H9 (cell line): ENCODE data around the gene LRIT3. TPM values are rescaled to one million over a fixed set of nuclear protein-coding genes. Genes with fewer than 3 reads are reported as not detected.

Experiments
- DNase-seq: peaks from one replicate; pipeline ENCODE4 v3.0.0-alpha.2; 2017
- H2AFZ ChIP-seq: one replicate; pipeline ENCODE4 v1.6.1; 2013; ENCODE audit warnings: mild to moderate bottlenecking, low read length, control low read depth, moderate library complexity
- H2AK5ac ChIP-seq: 2 replicates; pipeline ENCODE4 v1.6.1; 2013; ENCODE audit warnings: low read length, control low read depth, mixed read lengths; ENCODE audit not compliant: insufficient read length
- H2BK120ac ChIP-seq: one replicate; pipeline ENCODE4 v1.6.1; 2013; ENCODE audit warnings: low read depth, mild to moderate bottlenecking, low read length, control low read depth, inconsistent platforms; ENCODE audit not compliant: poor library complexity, severe bottlenecking
- H2BK12ac ChIP-seq: 2 replicates; pipeline ENCODE4 v1.6.1; 2013; ENCODE audit warnings: low read length, control low read depth, mixed read lengths, low read depth; ENCODE audit not compliant: insufficient read length
- H2BK15ac ChIP-seq: 2 replicates; pipeline ENCODE4 v1.6.1; 2013; ENCODE audit warnings: low read depth, low read length, control low read depth
- H2BK20ac ChIP-seq: one replicate; pipeline ENCODE4 v1.6.1; 2013; ENCODE audit warnings: low read depth, mild to moderate bottlenecking, low read length, control low read depth, inconsistent platforms; ENCODE audit not compliant: poor library complexity, severe bottlenecking
- H2BK5ac ChIP-seq: 2 replicates; pipeline ENCODE4 v1.6.1; 2013; ENCODE audit warnings: low read length, control low read depth, mixed read lengths; ENCODE audit not compliant: insufficient read length
- H3K14ac ChIP-seq: 2 replicates; pipeline ENCODE4 v1.6.1; 2013; ENCODE audit warnings: low read length, control low read depth; ENCODE audit not compliant: insufficient read depth
- H3K18ac ChIP-seq: 2 replicates; pipeline ENCODE4 v1.6.1; 2013; ENCODE audit warnings: low read depth, mild to moderate bottlenecking, mixed read lengths, low read length, control low read depth; ENCODE audit not compliant: insufficient read length
- H3K23ac ChIP-seq: 2 replicates; pipeline ENCODE4 v1.6.1; 2013; ENCODE audit warnings: low read length, control low read depth, mixed read lengths, low read depth; ENCODE audit not compliant: insufficient read length
- H3K23me2 ChIP-seq: 2 replicates; pipeline ENCODE4 v1.6.1; 2013; ENCODE audit warnings: low read depth, mild to moderate bottlenecking, mixed read lengths, low read length, control low read depth; ENCODE audit not compliant: insufficient read length, poor library complexity, severe bottlenecking
- H3K27ac ChIP-seq: 2 replicates; pipeline ENCODE4 v1.5.1; 2013; ENCODE audit warnings: low read length, control low read depth, mixed read lengths, low read depth; ENCODE audit not compliant: insufficient read length
- H3K27me3 ChIP-seq: 2 replicates; pipeline ENCODE4 v1.6.1; 2013; ENCODE audit warnings: low read length, control low read depth, inconsistent platforms; ENCODE audit not compliant: insufficient read depth
- H3K4ac ChIP-seq: 2 replicates; pipeline ENCODE4 v1.6.1; 2013; ENCODE audit warnings: low read depth, mild to moderate bottlenecking, control low read depth, inconsistent platforms, low read length, moderate library complexity
- H3K4me1 ChIP-seq: 2 replicates; pipeline ENCODE4 v1.6.1; 2013; ENCODE audit warnings: low read length, control low read depth, inconsistent platforms; ENCODE audit not compliant: insufficient read depth
- H3K4me2 ChIP-seq: 2 replicates; pipeline ENCODE4 v1.6.1; 2013; ENCODE audit warnings: low read length, control low read depth, mixed read lengths; ENCODE audit not compliant: insufficient read length, insufficient read depth
- H3K56ac ChIP-seq: 2 replicates; pipeline ENCODE4 v1.6.1; 2013; ENCODE audit warnings: low read depth, mild to moderate bottlenecking, mixed read lengths, low read length, control low read depth; ENCODE audit not compliant: insufficient read length
- H3K79me1 ChIP-seq: 2 replicates; pipeline ENCODE4 v1.6.1; 2013; ENCODE audit warnings: low read depth, mild to moderate bottlenecking, moderate library complexity, low read length, control low read depth, inconsistent platforms; ENCODE audit not compliant: insufficient read depth, poor library complexity, severe bottlenecking
- H3K79me2 ChIP-seq: 2 replicates; pipeline ENCODE4 v1.6.1; 2013; ENCODE audit warnings: low read length, control low read depth, inconsistent platforms; ENCODE audit not compliant: insufficient read depth
- H3K9ac ChIP-seq: 2 replicates; pipeline ENCODE4 v1.6.1; 2013; ENCODE audit warnings: low read length, control low read depth, mixed read lengths; ENCODE audit not compliant: insufficient read length; ENCODE audit errors: extremely low read depth
- H3K9me3 ChIP-seq: one replicate; pipeline ENCODE4 v1.6.1; 2013; ENCODE audit warnings: low read depth, low read length, inconsistent platforms; ENCODE audit not compliant: control insufficient read depth
- H3T11ph ChIP-seq: one replicate; pipeline ENCODE4 v1.6.1; 2013; ENCODE audit warnings: mild to moderate bottlenecking, low read length, control low read depth, inconsistent platforms
- H4K20me1 ChIP-seq: one replicate; pipeline ENCODE4 v1.6.1; 2013; ENCODE audit not compliant: control insufficient read depth, insufficient read length, insufficient read depth
- H4K5ac ChIP-seq: 2 replicates; pipeline ENCODE4 v1.6.1; 2013; ENCODE audit warnings: low read depth, mild to moderate bottlenecking, mixed read lengths, low read length, control low read depth; ENCODE audit not compliant: insufficient read length
- H4K8ac ChIP-seq: replicated peaks from 2 replicates; pipeline ENCODE4 v1.6.1; 2013; ENCODE audit warnings: low read length, control low read depth, mixed read lengths, low read depth; ENCODE audit not compliant: insufficient read length
- H4K91ac ChIP-seq: 2 replicates; pipeline ENCODE4 v1.6.1; 2013; ENCODE audit warnings: low read depth, mild to moderate bottlenecking, moderate library complexity, mixed read lengths, low read length, control low read depth; ENCODE audit not compliant: insufficient read length
- H3K27ac Mint-ChIP-seq, 3 experiments: 2 replicates in 2 of 3; 3 replicates in 1 of 3; pipeline ENCODE4 v1.8.0; 2020 to 2021; ENCODE audit warnings: mixed read lengths in 3 of 3, mild to moderate bottlenecking in 1 of 3, moderate library complexity in 1 of 3
- H3K27me3 Mint-ChIP-seq: 2 replicates; pipeline ENCODE4 v1.8.0; 2021; ENCODE audit warnings: low read depth, mild to moderate bottlenecking, moderate library complexity, mixed read lengths
- H3K36me3 Mint-ChIP-seq, 3 experiments: 2 replicates in 2 of 3; 3 replicates in 1 of 3; pipeline ENCODE4 v1.8.0; 2020 to 2021; ENCODE audit warnings: low read depth in 3 of 3, mixed read lengths in 3 of 3; ENCODE audit not compliant: insufficient read depth in 1 of 3
- H3K4me1 Mint-ChIP-seq, 2 experiments: 2 replicates each; pipeline ENCODE4 v1.8.0; 2020; ENCODE audit warnings: mixed read lengths in 2 of 2
- H3K4me3 Mint-ChIP-seq, 2 experiments: 2 replicates in 1 of 2; 3 replicates in 1 of 2; pipeline ENCODE4 v1.8.0; 2020 to 2021; ENCODE audit warnings: mild to moderate bottlenecking in 2 of 2, mixed read lengths in 2 of 2, moderate library complexity in 1 of 2
- H3K9me3 Mint-ChIP-seq, 2 experiments: 2 replicates in 1 of 2; 3 replicates in 1 of 2; pipeline ENCODE4 v1.8.0; 2020; ENCODE audit warnings: mild to moderate bottlenecking in 2 of 2, mixed read lengths in 2 of 2, moderate library complexity in 1 of 2
- CTCF ChIP-seq: fragments of 200-600 bp; sonication (generic); conservative IDR thresholded peaks from 3 replicates; pipeline ENCODE4 v1.8.0; 2021; ENCODE audit warnings: antibody characterized with exemption, mild to moderate bottlenecking
- WGBS: extraction: QIAGEN DNeasy Blood & Tissue Kit; methylation state at CpG from one replicate; pipeline ENCODE4 v1.1.7; 2013; ENCODE audit warnings: missing lambda C conversion rate, low lambda C conversion rate, mixed read lengths; ENCODE audit not compliant: insufficient read length; ENCODE audit errors: extremely low coverage; 5-methylcytosine and 5-hydroxymethylcytosine counted together
- total RNA-seq: library from RNA; stranded (reverse); gene quantifications from 2 replicates; pipeline ENCODE4 v1.2.1, GENCODE V29; 2021

LRIT3 gene
- total RNA-seq, 1 experiment from 2014 or later, result 0.07 TPM

DNA sequence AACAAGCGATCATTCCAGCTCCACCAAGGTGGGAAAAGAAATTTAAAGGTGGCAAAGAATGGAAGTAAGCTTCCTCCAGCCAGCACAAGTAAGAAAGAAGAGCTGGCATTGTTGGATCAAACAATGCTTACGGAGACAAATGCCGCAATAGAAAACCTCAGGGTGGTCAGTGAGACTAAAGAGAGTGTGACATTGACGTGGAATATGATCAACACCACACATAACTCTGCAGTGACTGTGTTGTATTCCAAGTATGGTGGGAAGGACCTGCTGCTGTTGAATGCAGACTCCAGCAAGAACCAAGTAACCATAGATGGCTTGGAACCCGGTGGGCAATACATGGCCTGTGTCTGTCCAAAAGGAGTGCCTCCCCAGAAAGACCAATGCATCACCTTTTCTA is 22.2 kb downstream of the LRIT3 start:
- Histone ChIP-seq H2BK12ac (no peak overlapping the region), H3K27ac (no peak overlapping the region), H3K23me2 (no peaks in the 10 kb centered on the region), H3K4me2 (no peak overlapping the region), H3K9ac (no peak overlapping the region), H3K4me1 (no peaks in the 10 kb centered on the region), H3K4ac (no peak overlapping the region), H2BK5ac (no peak overlapping the region), H2AK5ac (no peak overlapping the region), H3K23ac (no peak overlapping the region), H2AFZ (no peak overlapping the region), H3K79me2 (no peaks in the 10 kb centered on the region), H2BK20ac (no peak overlapping the region), H3T11ph (no peak overlapping the region), H3K27me3 (no peaks in the 10 kb centered on the region), H4K8ac (no peak overlapping the region), H3K9me3 (no peaks in the 10 kb centered on the region), H2BK120ac (no peak overlapping the region), H3K14ac (no peak overlapping the region), H4K91ac (no peak overlapping the region), H3K18ac (no peak overlapping the region), H3K79me1 (no peaks in the 10 kb centered on the region), H3K56ac (no peak overlapping the region), H4K20me1 (no peaks in the 10 kb centered on the region), H4K5ac (no peak overlapping the region), H2BK15ac (no peak overlapping the region)
- H3K36me3 Mint-ChIP-seq, result peaks cover 0 to 1% (median 0%) of the 10 kb centered on the region in 3 experiments; a peak in 1 of 7 replicates
- no peaks in the 10 kb centered on the region for H3K4me1 Mint-ChIP-seq
- H3K27me3 Mint-ChIP-seq, result no peaks in the 10 kb centered on the region; the same call in 1 of the 2 replicates
- H3K27ac Mint-ChIP-seq, result no peak overlapping the region; a peak in 1 of 7 replicates
- H3K9me3 Mint-ChIP-seq, result no peaks in the 10 kb centered on the region; a peak in 1 of 5 replicates
- no peak overlapping the region for H3K4me3 Mint-ChIP-seq
- no peak for TF ChIP-seq CTCF
- DNase-seq, result no peak
- no CpG with 5 or more reads among the region's 5 CpGs for WGBS
